Astrocyte of the cerebellum (primary cell): ENCODE data around the gene LGALS9.
A peak's percentile ranks its signal among the peaks of the same experiment; 100 is the strongest.
"Not testable (repeated sequence)": the region's sequence is repeated elsewhere in the genome, so short reads cannot be mapped to it uniquely, and the experiment has no call there.

ENCODE experiments used
- DNase-seq: peaks from one replicate; pipeline ENCODE4 v3.0.0-alpha.2; 2011; ENCODE audit warnings: low read depth
- H3K4me3 ChIP-seq: 2 replicates; pipeline ENCODE4 v1.5.1; 2011; ENCODE audit warnings: mild to moderate bottlenecking, low read depth, low read length, moderate library complexity
- in situ Hi-C: cut with HindIII; loops from 2 replicates; pipeline ENCODE4 v1.10.0; 2017; ENCODE audit warnings: low sequenced_read_pairs
- TF ChIP-seq, protein P1 (sequence below): IDR thresholded peaks from 2 replicates; pipeline ENCODE4 v1.5.1; 2012; ENCODE audit warnings: low read length, low read depth, moderate library complexity, mild to moderate bottlenecking; ENCODE audit errors: missing control alignments

The LGALS9 gene

DNA sequence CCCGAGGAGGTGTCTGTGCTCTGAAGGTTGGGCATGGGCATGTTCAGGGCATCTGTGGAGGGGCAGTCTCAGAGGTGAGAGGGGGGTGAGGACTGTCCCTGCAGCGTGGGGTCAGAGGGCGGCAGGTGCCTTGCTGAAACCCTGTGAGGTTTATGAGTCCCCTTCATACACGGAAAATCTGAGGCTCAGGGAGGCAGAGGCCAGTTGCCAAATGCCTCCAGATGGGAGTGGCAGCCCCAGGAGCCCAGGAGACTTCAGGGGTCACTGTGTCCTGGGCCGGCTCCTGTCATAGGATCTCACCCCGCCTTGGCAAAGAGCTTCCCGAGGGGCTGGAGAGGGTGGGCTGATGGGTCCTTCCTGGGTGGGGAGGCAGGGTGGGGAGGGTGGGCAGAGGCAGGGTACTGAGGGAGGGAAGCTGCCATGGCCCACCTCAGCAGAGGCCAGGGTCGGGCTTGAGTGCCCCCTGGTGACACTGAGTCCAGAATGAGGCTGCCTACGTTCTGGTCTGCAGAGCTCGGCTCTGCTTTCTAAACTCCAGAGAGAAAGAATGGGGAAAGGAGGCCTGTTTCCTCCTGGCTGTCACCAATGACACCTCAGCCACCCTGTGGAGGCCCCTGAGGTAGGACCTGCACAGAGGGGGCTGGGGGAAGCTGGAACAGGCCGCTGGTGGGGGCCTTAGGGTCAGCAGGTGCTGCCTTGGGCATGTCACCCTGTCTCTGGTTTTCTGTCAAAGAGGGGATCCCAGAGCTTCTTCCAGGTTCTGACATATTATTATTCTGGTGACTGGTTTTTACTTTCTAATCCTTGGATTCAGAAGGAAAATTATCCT, 1.1 kb downstream of the LGALS9 start:
- no peak overlapping the region for H3K4me3 ChIP-seq
- in situ Hi-C loops: no loop called here
- TF ChIP-seq, protein P1, sequence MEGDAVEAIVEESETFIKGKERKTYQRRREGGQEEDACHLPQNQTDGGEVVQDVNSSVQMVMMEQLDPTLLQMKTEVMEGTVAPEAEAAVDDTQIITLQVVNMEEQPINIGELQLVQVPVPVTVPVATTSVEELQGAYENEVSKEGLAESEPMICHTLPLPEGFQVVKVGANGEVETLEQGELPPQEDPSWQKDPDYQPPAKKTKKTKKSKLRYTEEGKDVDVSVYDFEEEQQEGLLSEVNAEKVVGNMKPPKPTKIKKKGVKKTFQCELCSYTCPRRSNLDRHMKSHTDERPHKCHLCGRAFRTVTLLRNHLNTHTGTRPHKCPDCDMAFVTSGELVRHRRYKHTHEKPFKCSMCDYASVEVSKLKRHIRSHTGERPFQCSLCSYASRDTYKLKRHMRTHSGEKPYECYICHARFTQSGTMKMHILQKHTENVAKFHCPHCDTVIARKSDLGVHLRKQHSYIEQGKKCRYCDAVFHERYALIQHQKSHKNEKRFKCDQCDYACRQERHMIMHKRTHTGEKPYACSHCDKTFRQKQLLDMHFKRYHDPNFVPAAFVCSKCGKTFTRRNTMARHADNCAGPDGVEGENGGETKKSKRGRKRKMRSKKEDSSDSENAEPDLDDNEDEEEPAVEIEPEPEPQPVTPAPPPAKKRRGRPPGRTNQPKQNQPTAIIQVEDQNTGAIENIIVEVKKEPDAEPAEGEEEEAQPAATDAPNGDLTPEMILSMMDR: no peak
- DNase-seq: no peak

DNA sequence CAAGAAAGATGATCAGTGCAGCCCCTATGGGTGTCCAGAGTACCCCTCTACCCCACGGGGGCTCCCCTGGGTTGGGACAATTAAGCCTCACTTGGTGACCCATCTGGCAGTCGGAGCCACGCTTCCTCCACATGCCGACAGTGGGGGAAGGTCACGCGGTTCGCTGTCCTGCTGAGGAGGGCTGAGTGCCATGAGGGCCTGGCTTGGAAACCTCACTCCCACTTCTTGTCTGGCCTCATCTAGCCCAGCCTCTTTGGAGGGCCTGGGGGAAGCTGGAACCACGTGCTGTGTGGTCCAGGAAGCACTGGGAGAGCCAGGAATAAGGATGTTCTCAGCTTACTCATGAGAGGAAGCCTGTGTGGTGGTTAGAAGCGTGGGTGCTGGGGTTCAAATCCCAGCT, 1.8 kb downstream of the LGALS9 start:
- in situ Hi-C loops: not testable (repeated sequence)

DNA sequence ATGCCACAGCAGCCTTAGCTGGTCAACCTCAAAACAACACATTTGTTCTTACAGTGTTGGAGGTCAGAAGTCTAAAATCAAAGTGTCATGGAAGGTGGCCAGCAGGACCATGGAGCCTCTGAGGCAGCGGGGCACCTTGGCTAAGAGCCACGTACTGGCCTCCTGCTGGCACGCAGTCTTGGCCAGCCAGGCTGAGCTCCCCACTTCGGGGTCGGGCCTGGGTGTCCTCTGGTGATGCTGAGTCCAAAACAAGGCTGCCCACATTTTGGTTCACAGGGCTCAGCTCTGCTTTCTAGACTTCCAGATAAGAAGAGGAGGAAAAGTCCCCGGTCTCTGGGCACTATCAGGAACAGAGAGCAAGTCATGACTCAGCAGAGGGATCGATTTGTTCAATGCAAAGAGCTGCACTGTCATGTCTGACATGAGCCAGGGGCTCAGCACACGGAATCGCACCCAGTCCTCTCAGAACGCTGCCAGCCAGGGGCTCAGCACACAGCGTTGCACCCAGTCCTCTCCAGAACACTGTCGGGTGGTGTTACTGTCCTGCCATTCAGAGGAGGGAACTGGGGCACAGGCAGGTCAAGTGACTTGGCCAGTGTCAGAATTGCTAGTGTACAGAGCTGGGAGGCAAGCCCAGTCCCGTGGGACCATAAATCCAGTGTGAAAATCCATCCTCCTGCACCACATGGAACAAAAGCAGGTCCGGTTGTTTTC, 2.5 kb downstream of the LGALS9 start:
- H3K4me3 ChIP-seq: no peak overlapping the region
- in situ Hi-C loops: no loop called here
- TF ChIP-seq, protein P1: no peak
- no peak for DNase-seq

More for the DNA sequence above, 1.8 kb downstream of the LGALS9 start:
- DNase-seq: peak; percentile 44
- H3K4me3 ChIP-seq: not testable (repeated sequence)

DNA sequence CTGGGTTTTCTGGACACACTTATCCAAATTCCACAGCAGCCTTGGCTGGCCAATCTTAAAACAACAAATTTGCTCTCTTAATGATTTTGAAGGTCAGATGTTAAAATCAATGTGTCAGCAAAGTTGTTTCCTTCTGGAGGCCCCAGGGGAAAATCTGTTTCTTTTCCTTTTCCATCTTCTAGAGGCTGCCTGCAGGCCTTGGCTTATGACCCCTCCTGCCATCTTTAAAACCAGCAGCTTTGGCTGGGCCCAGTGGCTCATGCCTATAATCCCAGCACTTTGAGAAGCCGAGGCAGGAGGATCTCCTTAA, 3.0 kb downstream of the LGALS9 start:
- H3K4me3 ChIP-seq: no peak overlapping the region
- TF ChIP-seq, protein P1: no peak
- in situ Hi-C loops: no loop called here
- DNase-seq: no peak

DNA sequence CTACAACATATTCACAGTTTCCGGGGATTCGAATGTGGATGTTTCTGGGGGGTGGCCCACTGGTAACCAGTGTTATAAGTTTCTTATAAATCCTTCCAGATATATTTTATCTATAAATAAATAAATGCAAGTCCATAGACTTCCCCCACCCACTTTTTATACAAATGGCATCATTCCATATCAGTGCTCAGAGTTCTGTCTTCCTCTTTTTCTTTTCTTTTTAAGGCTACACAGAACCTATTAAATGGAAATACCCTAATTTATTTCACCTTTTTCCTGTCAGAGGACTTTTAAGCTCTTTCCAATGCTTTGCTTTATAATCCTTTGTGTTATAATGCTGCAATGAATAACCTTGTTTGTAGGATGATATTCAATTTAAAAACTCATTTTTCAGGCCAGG, 3.8 kb downstream of the LGALS9 start:
- TF ChIP-seq, protein P1: no peak
- no peak overlapping the region for H3K4me3 ChIP-seq
- no peak for DNase-seq
- in situ Hi-C loops: no loop called here

DNA sequence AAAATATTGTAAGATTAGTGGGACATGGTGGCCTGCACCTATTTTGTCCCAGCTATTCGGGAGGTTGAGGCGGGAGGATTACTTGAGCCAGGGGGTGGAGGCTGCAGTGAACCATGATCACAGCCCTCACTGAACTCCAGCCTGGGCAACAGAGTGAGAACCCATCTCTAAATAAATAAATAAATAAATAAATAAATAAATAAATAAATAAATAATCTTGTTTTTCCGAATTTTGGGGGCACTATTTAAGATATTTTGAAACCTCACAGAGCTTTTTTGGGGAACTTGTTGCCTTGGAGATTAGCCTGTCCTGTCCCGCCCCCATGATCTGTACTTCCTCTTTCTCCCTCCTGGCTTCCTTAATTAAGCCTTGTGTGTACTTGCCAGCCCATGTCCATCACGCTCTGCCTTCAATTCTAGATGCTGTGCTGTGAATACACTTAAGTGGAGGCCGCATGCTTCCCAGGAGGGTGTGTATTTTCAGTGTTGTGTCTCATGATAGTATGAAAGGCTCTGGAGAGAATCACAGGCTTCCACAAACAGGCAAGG, 4.4 kb downstream of the LGALS9 start:
- TF ChIP-seq, protein P1: no peak
- H3K4me3 ChIP-seq: no peak overlapping the region
- in situ Hi-C loops: no loop called here
- DNase-seq: no peak

DNA sequence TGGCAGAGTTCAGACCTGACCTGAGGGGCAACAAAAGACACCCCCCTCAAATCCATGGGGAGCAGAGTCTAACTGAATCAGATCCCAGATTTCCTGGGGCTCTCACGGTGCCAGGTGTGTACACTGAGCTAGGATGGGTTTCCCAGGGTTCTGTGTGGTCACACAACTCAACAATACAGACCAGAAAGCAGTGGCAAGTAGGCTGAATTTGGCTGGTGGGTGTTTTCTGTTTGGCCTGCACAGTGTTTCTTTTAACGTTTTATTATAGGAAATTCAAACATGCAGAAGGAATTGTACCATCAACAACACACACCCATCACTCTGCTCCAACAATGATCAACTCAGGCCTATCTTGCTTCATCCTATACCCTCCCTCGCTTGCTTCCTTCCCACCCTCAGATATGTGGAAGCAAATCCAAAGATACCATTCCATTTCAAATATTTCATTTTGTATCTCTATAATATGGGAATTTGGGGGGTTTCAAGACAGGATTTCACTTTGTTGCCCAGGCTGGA, 5.1 kb downstream of the LGALS9 start:
- H3K4me3 ChIP-seq, in situ Hi-C loops: not testable (repeated sequence)

DNA sequence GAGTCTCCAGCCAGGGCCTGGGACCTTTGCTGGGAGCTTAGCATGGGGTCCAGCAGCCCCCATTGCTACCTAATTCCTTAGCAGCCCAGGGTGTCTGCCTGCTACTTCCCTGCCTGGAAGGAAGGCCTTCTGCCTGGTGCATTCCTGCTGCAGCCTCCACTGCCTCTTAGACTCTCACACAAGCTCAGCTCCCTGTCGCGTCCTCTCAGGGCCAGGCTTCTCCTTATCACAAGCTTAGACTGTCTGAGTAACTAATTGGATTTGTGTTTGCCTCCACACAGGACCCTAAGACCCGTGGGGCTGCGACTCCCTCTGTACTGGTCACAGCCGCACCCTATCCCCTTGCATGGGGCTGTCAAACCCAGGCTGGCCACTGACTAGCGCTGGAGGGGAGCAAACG, 6.8 kb downstream of the LGALS9 start:
- H3K4me3 ChIP-seq, DNase-seq, in situ Hi-C loops: not testable (repeated sequence)

More for the DNA sequence above, 5.1 kb downstream of the LGALS9 start:
- DNase-seq: not testable (repeated sequence)

DNA sequence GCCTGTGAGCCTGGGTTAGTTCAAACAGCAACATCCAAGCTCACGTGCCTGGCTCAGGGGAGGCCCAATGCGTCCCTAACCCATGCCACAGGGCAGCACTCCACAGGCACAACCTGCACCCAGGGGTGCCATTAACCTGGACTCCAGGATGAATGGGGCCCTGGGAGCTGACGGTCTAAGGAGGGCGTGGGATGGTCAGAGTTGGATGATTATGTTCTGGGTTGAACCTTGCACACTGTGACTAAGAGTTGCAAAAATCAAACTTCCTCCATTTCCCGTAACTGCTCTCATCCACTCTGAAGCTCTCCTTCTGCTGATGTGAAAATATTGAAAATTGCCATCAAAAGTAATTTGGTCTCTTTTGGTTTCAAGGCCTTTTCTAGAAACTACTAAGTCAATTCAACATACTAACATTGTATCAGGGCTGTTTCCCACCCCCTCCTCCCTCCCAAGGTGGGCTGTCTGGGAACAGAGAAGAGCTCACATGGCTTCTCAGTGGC, 7.5 kb downstream of the LGALS9 start:
- H3K4me3 ChIP-seq, DNase-seq, in situ Hi-C loops: not testable (repeated sequence)
